B cell (primary cell): Measurements from ENCODE around the gene CHRNA1. TPM values are rescaled to one million over a fixed set of nuclear protein-coding genes. Genes with fewer than 3 reads are reported as not detected.

Source experiments
- ATAC-seq: fragments of 200-7000 bp; cut with Tn5 transposase; one replicate; pipeline ENCODE4 v1.10.0; 2021; ENCODE audit warnings: low read depth, mild to moderate bottlenecking, moderate number of reproducible peaks, moderate library complexity
- CTCF ChIA-PET: fragments of 350-600 bp; sonication (Branson Sonifier 250); formaldehyde crosslinking; loops from one replicate; lab custom pipeline; 2021; ENCODE audit warnings: antibody characterized with exemption, inconsistent platforms; lab: Charles Lee
- POLR2A ChIA-PET: fragments of 350-600 bp; sonication (Branson Sonifier 250); formaldehyde crosslinking; loops from one replicate; lab custom pipeline; 2021; ENCODE audit warnings: antibody characterized with exemption; lab: Charles Lee
- DNase-seq: peaks from one replicate; pipeline ENCODE4 v3.0.0; 2013
- H2AFZ ChIP-seq: 2 replicates; pipeline ENCODE4 v1.6.1; 2012; ENCODE audit warnings: mild to moderate bottlenecking, low read depth, low read length; ENCODE audit not compliant: insufficient read depth, poor library complexity, severe bottlenecking
- H3K27ac ChIP-seq, 2 donors: 1 replicate in 1 of 2; 2 replicates in 1 of 2; pipeline ENCODE4 v1.5.1; 2012 to 2013; ENCODE audit warnings: low read length in 2 of 2, mild to moderate bottlenecking in 2 of 2, moderate library complexity in 1 of 2
- H3K27me3 ChIP-seq, 4 experiments: fragments of 200-600 bp in 1 of 4; sonication (generic) in 1 of 4; replicated peaks in 1 of 4; 1 replicate in 2 of 4; 2 replicates in 2 of 4; pipeline versions ENCODE4 v1.6.1 to v1.7.0; 2013 to 2016; ENCODE audit warnings: low read length in 3 of 4, mild to moderate bottlenecking in 2 of 4, mixed read lengths in 1 of 4, moderate library complexity in 1 of 4; ENCODE audit not compliant: insufficient read depth in 4 of 4, control insufficient read depth in 3 of 4; ENCODE audit errors: control extremely low read depth in 1 of 4
- H3K36me3 ChIP-seq, 2 experiments: replicated peaks in 1 of 2; 1 replicate in 1 of 2; 2 replicates in 1 of 2; pipeline versions ENCODE4 v1.6.1 to v1.7.1; 2013; ENCODE audit warnings: low read length in 1 of 2; ENCODE audit not compliant: insufficient read depth in 2 of 2, control insufficient read depth in 1 of 2; ENCODE audit errors: control extremely low read depth in 1 of 2, extremely low read depth in 1 of 2
- H3K4me1 ChIP-seq, 2 donors: fragments of 200-600 bp in 1 of 2; sonication (generic) in 1 of 2; 1 replicate in 1 of 2; 2 replicates in 1 of 2; pipeline versions ENCODE4 v1.5.1 to v1.6.1; 2013 to 2017; ENCODE audit warnings: low read length in 2 of 2; ENCODE audit not compliant: control insufficient read depth in 2 of 2, insufficient read depth in 2 of 2
- H3K4me2 ChIP-seq: replicated peaks from 2 replicates; pipeline ENCODE3; 2012; ENCODE audit warnings: mild to moderate bottlenecking, low read depth, low read length; ENCODE audit not compliant: poor library complexity, severe bottlenecking
- H3K4me3 ChIP-seq, 5 experiments: fragments of 200-600 bp in 1 of 5; sonication (generic) in 1 of 5; 1 replicate in 3 of 5; 2 replicates in 2 of 5; pipeline versions ENCODE4 v1.5.1 to v1.7.0; 2011 to 2016; ENCODE audit warnings: low read length in 4 of 5, mild to moderate bottlenecking in 4 of 5, low read depth in 2 of 5, control low read depth in 1 of 5, moderate library complexity in 1 of 5; ENCODE audit not compliant: insufficient read depth in 1 of 5; ENCODE audit errors: control extremely low read depth in 1 of 5, extremely low read depth in 1 of 5
- H3K79me2 ChIP-seq: fragments of 200-600 bp; sonication (generic); one replicate; pipeline ENCODE4 v1.6.0; 2016; ENCODE audit warnings: low read length; ENCODE audit not compliant: control insufficient read depth, insufficient read depth
- H3K9ac ChIP-seq: fragments of 200-600 bp; sonication (generic); 2 replicates; pipeline ENCODE4 v1.6.1; 2017; ENCODE audit warnings: mild to moderate bottlenecking, low read length, moderate library complexity
- H3K9me3 ChIP-seq, 3 donors: one replicate each; pipeline versions ENCODE4 v1.6.1 to v1.7.1; 2013; ENCODE audit warnings: low read length in 2 of 3; ENCODE audit not compliant: control insufficient read depth in 2 of 3, insufficient read depth in 1 of 3; ENCODE audit errors: control extremely low read depth in 1 of 3
- H4K20me1 ChIP-seq: 2 replicates; pipeline ENCODE4 v1.6.0; 2012; ENCODE audit warnings: mild to moderate bottlenecking, low read length; ENCODE audit not compliant: insufficient read depth, control insufficient read depth, poor library complexity, severe bottlenecking
- H3K27ac Mint-ChIP-seq: one replicate; pipeline ENCODE4 v1.8.0; 2021; ENCODE audit warnings: mixed read lengths
- H3K27me3 Mint-ChIP-seq: one replicate; pipeline ENCODE4 v1.8.0; 2021; ENCODE audit warnings: mixed read lengths
- H3K4me1 Mint-ChIP-seq: one replicate; pipeline ENCODE4 v1.8.0; 2021; ENCODE audit warnings: mixed read lengths
- H3K4me3 Mint-ChIP-seq: one replicate; pipeline ENCODE4 v1.8.0; 2021; ENCODE audit warnings: mixed read lengths
- H3K9me3 Mint-ChIP-seq: one replicate; pipeline ENCODE4 v1.8.0; 2022; ENCODE audit warnings: mixed read lengths; ENCODE audit not compliant: insufficient read depth
- EZH2 ChIP-seq: IDR thresholded peaks from 2 replicates; pipeline ENCODE4 v1.6.1; 2012; ENCODE audit warnings: borderline replicate concordance, low read depth, mild to moderate bottlenecking, moderate library complexity, low read length; ENCODE audit not compliant: insufficient read depth, poor library complexity, severe bottlenecking
- WGBS: methylation state at CpG from one replicate; pipeline ENCODE4 v1.1.5; 2013; ENCODE audit warnings: missing lambda C conversion rate; ENCODE audit not compliant: insufficient coverage; 5-methylcytosine and 5-hydroxymethylcytosine counted together
- intact Hi-C: fragments of 100-400 bp; cut with micrococcal nuclease; formaldehyde crosslinking; loops from one replicate; pipeline ENCODE4 v1.10.0; 2022
- polyA plus RNA-seq: library from polyadenylated mRNA; depleted of rRNA; stranded (reverse); fragments of >200 nt; gene quantifications from 2 replicates; pipeline ENCODE4 v1.2.3, GENCODE V29; 2012
- total RNA-seq, 2 donors: library from RNA; stranded (reverse); fragments of 120-200 nt in 1 of 2; gene quantifications; 1 replicate in 1 of 2; 2 replicates in 1 of 2; pipeline versions ENCODE4 v1.2.3 to v1.2.4, GENCODE V29; 2013 to 2022
- TF ChIP-seq, protein P1 (sequence below): fragments of 200-600 bp; IDR thresholded peaks from one replicate; pipeline ENCODE4 v1.8.0; 2022; ENCODE audit warnings: antibody characterized with exemption, mild to moderate bottlenecking

CHRNA1 gene
- total and polyA plus RNA-seq, 2 donors (not counting 1 experiment from before 2014, with no cell fraction given), result 0.20 to 0.22 TPM

DNA sequence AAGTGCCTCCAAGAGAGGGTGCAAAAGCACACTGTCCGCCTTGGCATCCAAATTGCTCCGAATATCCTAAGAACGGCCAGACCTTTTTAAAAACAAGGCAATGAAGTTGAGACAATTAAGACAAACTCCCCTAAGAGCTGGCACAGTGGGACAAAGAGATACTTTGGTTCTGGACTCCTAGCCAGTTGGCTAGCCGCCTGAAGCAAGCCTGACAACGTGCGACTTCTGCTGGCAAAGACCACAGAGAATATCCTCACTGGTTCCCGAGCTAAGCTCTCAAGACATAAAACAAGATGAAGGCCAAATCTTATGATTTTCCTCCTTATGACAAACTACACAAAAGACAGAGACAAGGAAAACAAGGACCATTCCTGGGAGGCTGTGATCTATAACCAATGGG lies 32.7 kb downstream of the CHRNA1 start:
- Mint-ChIP-seq H3K27ac (no peak overlapping the region), H3K4me3 (no peak overlapping the region), H3K4me1 (peaks cover 10% of the 10 kb centered on the region), H3K9me3 (no peaks in the 10 kb centered on the region), H3K27me3 (peaks cover 56% of the 10 kb centered on the region)
- Histone ChIP-seq H4K20me1 (no peaks in the 10 kb centered on the region), H3K4me3 (no peak overlapping the region), H3K79me2 (no peaks in the 10 kb centered on the region), H2AFZ (no peak overlapping the region), H3K9me3 (peaks cover 0 to 14% (median 1%) of the 10 kb centered on the region in 3 donors), H3K4me1 (peaks cover 12 to 14% of the 10 kb centered on the region in 2 donors), H3K9ac (no peak overlapping the region), H3K36me3 (no peaks in the 10 kb centered on the region), H3K27me3 (peaks cover 0 to 35% (median 27%) of the 10 kb centered on the region in 4 experiments), H3K27ac (no peak overlapping the region), H3K4me2 (no peak overlapping the region)
- DNase-seq (no peak), ATAC-seq (no peak)
- TF ChIP-seq, protein P1, sequence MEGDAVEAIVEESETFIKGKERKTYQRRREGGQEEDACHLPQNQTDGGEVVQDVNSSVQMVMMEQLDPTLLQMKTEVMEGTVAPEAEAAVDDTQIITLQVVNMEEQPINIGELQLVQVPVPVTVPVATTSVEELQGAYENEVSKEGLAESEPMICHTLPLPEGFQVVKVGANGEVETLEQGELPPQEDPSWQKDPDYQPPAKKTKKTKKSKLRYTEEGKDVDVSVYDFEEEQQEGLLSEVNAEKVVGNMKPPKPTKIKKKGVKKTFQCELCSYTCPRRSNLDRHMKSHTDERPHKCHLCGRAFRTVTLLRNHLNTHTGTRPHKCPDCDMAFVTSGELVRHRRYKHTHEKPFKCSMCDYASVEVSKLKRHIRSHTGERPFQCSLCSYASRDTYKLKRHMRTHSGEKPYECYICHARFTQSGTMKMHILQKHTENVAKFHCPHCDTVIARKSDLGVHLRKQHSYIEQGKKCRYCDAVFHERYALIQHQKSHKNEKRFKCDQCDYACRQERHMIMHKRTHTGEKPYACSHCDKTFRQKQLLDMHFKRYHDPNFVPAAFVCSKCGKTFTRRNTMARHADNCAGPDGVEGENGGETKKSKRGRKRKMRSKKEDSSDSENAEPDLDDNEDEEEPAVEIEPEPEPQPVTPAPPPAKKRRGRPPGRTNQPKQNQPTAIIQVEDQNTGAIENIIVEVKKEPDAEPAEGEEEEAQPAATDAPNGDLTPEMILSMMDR, result no peak
- no peak for TF ChIP-seq EZH2
- POLR2A ChIA-PET, result no interaction called here
- CTCF ChIA-PET, result interaction anchor here (0.6 to 1.5 kb wide), 2 partner anchors 17 to 269 kb away, joined by 3 to 5 read pairs; no protein-coding TSS in a partner anchor
- 92% methylated on average over 7 of the region's 7 CpGs for whole genome bisulfite sequencing
- intact Hi-C loops, result no loop called here

DNA sequence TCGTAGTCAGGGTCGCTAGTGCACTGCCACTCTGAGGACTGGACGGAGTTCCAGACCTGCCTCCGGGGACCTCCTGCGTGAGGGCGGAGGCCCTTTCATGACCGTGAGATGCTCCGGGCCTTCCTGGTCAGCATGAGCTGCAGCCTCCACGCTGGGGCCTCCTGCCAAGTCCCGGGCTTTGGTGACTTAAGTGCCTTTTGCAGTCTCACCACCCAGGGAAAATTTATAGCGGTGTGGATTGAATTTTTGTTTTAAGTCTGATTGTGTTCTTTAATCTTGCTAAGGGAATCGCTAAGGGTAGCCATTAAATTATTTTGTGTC lies 33.6 kb downstream of the CHRNA1 start:
- TF ChIP-seq EZH2, result no peak
- TF ChIP-seq, protein P1, result no peak
- Mint-ChIP-seq H3K4me1 (peaks cover 10% of the 10 kb centered on the region), H3K9me3 (no peaks in the 10 kb centered on the region), H3K27me3 (peaks cover 56% of the 10 kb centered on the region), H3K4me3 (peak overlapping the region; percentile 80), H3K27ac (no peak overlapping the region)
- WGBS, result 91% methylated on average over 11 of the region's 12 CpGs
- Histone ChIP-seq H3K4me2 (peak overlapping the region; percentile 81), H4K20me1 (no peaks in the 10 kb centered on the region), H3K79me2 (no peaks in the 10 kb centered on the region), H3K36me3 (no peaks in the 10 kb centered on the region), H3K4me3 (peak overlapping the region in 1 of 5 experiments; percentile 44), H3K27ac (no peak overlapping the region), H3K4me1 (peaks cover 12 to 14% of the 10 kb centered on the region in 2 donors), H2AFZ (peak overlapping the region; percentile 69), H3K9ac (peak overlapping the region; percentile 50), H3K27me3 (peaks cover 0 to 39% (median 27%) of the 10 kb centered on the region in 4 experiments), H3K9me3 (peaks cover 0 to 14% (median 1%) of the 10 kb centered on the region in 3 donors)
- no peak for DNase-seq
- intact Hi-C loops, result no loop called here
- ChIA-PET POLR2A (interaction anchor here (0.7 kb wide), 1 partner anchor 553 kb away, joined by 7 read pairs; no protein-coding TSS in a partner anchor), CTCF (interaction anchor here (1.5 kb wide), 1 partner anchor 18 kb away, joined by 3 read pairs; no protein-coding TSS in a partner anchor)
- ATAC-seq, result no peak
